Measurements from ENCODE around the gene CAMK1G.

- TF ChIP-seq EZH2 (IDR thresholded peaks at IDR 0.05; ENCODE audit: borderline replicate concordance, control insufficient read depth, low read depth, low read length) = no peak
- no peak for TF ChIP-seq BCL11A (IDR thresholded peaks at IDR 0.05; ENCODE audit: low read depth, low read length)
- TF ChIP-seq SREBF2 (IDR thresholded peaks at IDR 0.05; ENCODE audit: low read length) = no peak
- TF ChIP-seq BHLHE40 (IDR thresholded peaks at IDR 0.05; ENCODE audit: borderline replicate concordance in 1 of 2, low read depth in 2 of 2, low read length in 1 of 2) = no peak
- TF ChIP-seq, protein P1, sequence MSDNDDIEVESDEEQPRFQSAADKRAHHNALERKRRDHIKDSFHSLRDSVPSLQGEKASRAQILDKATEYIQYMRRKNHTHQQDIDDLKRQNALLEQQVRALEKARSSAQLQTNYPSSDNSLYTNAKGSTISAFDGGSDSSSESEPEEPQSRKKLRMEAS (IDR thresholded peaks at IDR 0.05; ENCODE audit: low read depth, low read length) = no peak
- peak; percentile 93 to 96 (median 94) for TF ChIP-seq CTCF (IDR thresholded peaks at IDR 0.05 in 2 of 3, conservative IDR thresholded peaks at IDR 0.05 in 1 of 3; ENCODE audit: control insufficient read depth in 2 of 3, extremely low read depth in 1 of 3, insufficient read depth in 1 of 3, low read depth in 3 of 3, low read length in 3 of 3)
- no peak for TF ChIP-seq ETV6 (conservative IDR thresholded peaks at IDR 0.05 in 1 of 2, IDR thresholded peaks at IDR 0.05 in 1 of 2; ENCODE audit: borderline replicate concordance in 1 of 2, low read depth in 1 of 2)
Measured at GRCh38 chr1:209576392-209577197, 6.9 kb upstream of the CAMK1G start.

Data from GM12878 (cell line).